Esophagus (tissue), 2 donors: Measurements from ENCODE around the gene DMGDH. TPM values are rescaled to one million over a fixed set of nuclear protein-coding genes. Genes with fewer than 3 reads are reported as not detected.

ENCODE experiments used
- H3K27ac ChIP-seq, 2 donors: one replicate each; pipeline ENCODE4 v1.5.1; 2013; ENCODE audit warnings: low read depth in 2 of 2, mild to moderate bottlenecking in 2 of 2, inconsistent platforms in 1 of 2, low read length in 1 of 2, moderate library complexity in 1 of 2
- H3K27me3 ChIP-seq, 2 donors: one replicate each; pipeline ENCODE4 v1.6.1; 2013; ENCODE audit warnings: low read length in 2 of 2, control low read depth in 1 of 2, mild to moderate bottlenecking in 1 of 2; ENCODE audit not compliant: insufficient read depth in 2 of 2, control insufficient read depth in 1 of 2
- H3K36me3 ChIP-seq, 2 donors: one replicate each; pipeline ENCODE4 v1.6.1; 2013; ENCODE audit warnings: low read length in 1 of 2; ENCODE audit not compliant: control insufficient read depth in 2 of 2, insufficient read depth in 2 of 2
- H3K4me1 ChIP-seq, 2 donors: one replicate each; pipeline ENCODE4 v1.6.1; 2013; ENCODE audit warnings: low read length in 1 of 2; ENCODE audit not compliant: control insufficient read depth in 2 of 2, insufficient read depth in 2 of 2
- H3K4me3 ChIP-seq, 2 donors: one replicate each; pipeline ENCODE4 v1.5.1; 2013; ENCODE audit warnings: low read length in 2 of 2, mild to moderate bottlenecking in 2 of 2, low read depth in 1 of 2, moderate library complexity in 1 of 2
- H3K9me3 ChIP-seq, 2 donors: one replicate each; pipeline ENCODE4 v1.6.1; 2013; ENCODE audit warnings: mild to moderate bottlenecking in 2 of 2, low read depth in 1 of 2, low read length in 1 of 2, moderate library complexity in 1 of 2; ENCODE audit not compliant: control insufficient read depth in 2 of 2, insufficient read depth in 1 of 2
- WGBS, 2 donors: extraction: QIAGEN DNeasy Blood & Tissue Kit; methylation state at CpG; one replicate each; pipeline ENCODE4 v1.1.7; 2013; 5-methylcytosine and 5-hydroxymethylcytosine counted together
- polyA plus RNA-seq, 2 donors: library from polyadenylated mRNA; stranded (reverse); fragments of 200-250 nt; gene quantifications; one replicate each; pipeline ENCODE4 v1.2.3, GENCODE V29; 2013
- donor health status: healthy with polysubstance abuse.
- donor health status: Bipolar disorder and iron deficiency.

Gene DMGDH
- polyA plus RNA-seq, 2 donors: 0.14 to 0.33 TPM

- 87 to 95% methylated on average over 2 of the region's 2 CpGs for WGBS, 2 donors
- Histone ChIP-seq H3K9me3 (no peaks in the 10 kb centered on the region), H3K27ac (no peak overlapping the region), H3K27me3 (no peaks in the 10 kb centered on the region), H3K4me3 (no peak overlapping the region), H3K4me1 (no peaks in the 10 kb centered on the region), H3K36me3 (no peaks in the 10 kb centered on the region)
Measured at GRCh38 chr5:79105868-79106267, 36.4 kb upstream of the DMGDH start.

- Histone ChIP-seq H3K9me3 (no peaks in the 10 kb centered on the region), H3K4me3 (no peak overlapping the region), H3K4me1 (no peaks in the 10 kb centered on the region), H3K27ac (no peak overlapping the region), H3K27me3 (no peaks in the 10 kb centered on the region), H3K36me3 (no peaks in the 10 kb centered on the region)
- 59 to 60% methylated on average over 3 of the region's 3 CpGs for WGBS, 2 donors
Measured at GRCh38 chr5:79093762-79094161, 24.3 kb upstream of the DMGDH start.

- Histone ChIP-seq H3K9me3 (no peaks in the 10 kb centered on the region), H3K27me3 (no peaks in the 10 kb centered on the region), H3K36me3 (no peaks in the 10 kb centered on the region), H3K27ac (no peak overlapping the region), H3K4me3 (no peak overlapping the region), H3K4me1 (no peaks in the 10 kb centered on the region)
- 62 to 68% methylated on average over 3 of the region's 3 CpGs for WGBS, 2 donors
Measured at GRCh38 chr5:79091064-79091463, 21.6 kb upstream of the DMGDH start.

- Histone ChIP-seq H3K36me3 (no peaks in the 10 kb centered on the region), H3K27me3 (no peaks in the 10 kb centered on the region), H3K4me3 (no peak overlapping the region), H3K4me1 (no peaks in the 10 kb centered on the region), H3K9me3 (no peaks in the 10 kb centered on the region), H3K27ac (no peak overlapping the region)
- 73 to 75% methylated on average over 4 of the region's 4 CpGs for WGBS, 2 donors
Measured at GRCh38 chr5:79088507-79088906, 19.0 kb upstream of the DMGDH start.

- Histone ChIP-seq H3K4me3 (no peak overlapping the region), H3K9me3 (no peaks in the 10 kb centered on the region), H3K36me3 (no peaks in the 10 kb centered on the region), H3K27me3 (no peaks in the 10 kb centered on the region), H3K4me1 (no peaks in the 10 kb centered on the region), H3K27ac (no peak overlapping the region)
- WGBS, 2 donors: 69 to 71% methylated on average over 2 of the region's 2 CpGs
Measured at GRCh38 chr5:79086116-79086515, 16.6 kb upstream of the DMGDH start.

GRCh38 chr5:79081779-79082178 lies 12.3 kb upstream of the DMGDH start:
- Histone ChIP-seq H3K4me3 (no peak overlapping the region), H3K36me3 (no peaks in the 10 kb centered on the region), H3K27ac (no peak overlapping the region), H3K9me3 (no peaks in the 10 kb centered on the region), H3K4me1 (no peaks in the 10 kb centered on the region), H3K27me3 (no peaks in the 10 kb centered on the region)
- 88% methylated on average over 5 of the region's 5 CpGs for WGBS, 2 donors

GRCh38 chr5:79080804-79081203 lies 11.3 kb upstream of the DMGDH start:
- H3K36me3 ChIP-seq: no peaks in the 10 kb centered on the region
- H3K9me3 ChIP-seq: no peaks in the 10 kb centered on the region
- no peak overlapping the region for H3K27ac ChIP-seq
- no peaks in the 10 kb centered on the region for H3K27me3 ChIP-seq
- 88 to 91% methylated on average over 2 of the region's 2 CpGs for WGBS, 2 donors
- H3K4me1 ChIP-seq: no peaks in the 10 kb centered on the region
- no peak overlapping the region for H3K4me3 ChIP-seq

GRCh38 chr5:79077680-79078365 lies 8.3 kb upstream of the DMGDH start:
- Histone ChIP-seq H3K9me3 (peaks cover 0 to 3% of the 10 kb centered on the region in 2 donors), H3K36me3 (no peaks in the 10 kb centered on the region), H3K4me3 (no peak overlapping the region), H3K4me1 (no peaks in the 10 kb centered on the region), H3K27me3 (no peaks in the 10 kb centered on the region), H3K27ac (peak overlapping the region in 1 of 2 donors; percentile 9)
- WGBS, 2 donors: 55 to 61% methylated on average over 3 of the region's 3 CpGs

GRCh38 chr5:79076819-79077218 lies 7.3 kb upstream of the DMGDH start:
- Histone ChIP-seq H3K4me3 (no peak overlapping the region), H3K36me3 (no peaks in the 10 kb centered on the region), H3K9me3 (peaks cover 0 to 3% of the 10 kb centered on the region in 2 donors), H3K27me3 (no peaks in the 10 kb centered on the region), H3K4me1 (no peaks in the 10 kb centered on the region), H3K27ac (no peak overlapping the region)
- WGBS, 2 donors: 68 to 70% methylated on average over 4 of the region's 4 CpGs

GRCh38 chr5:79075646-79076426 lies 6.4 kb upstream of the DMGDH start:
- 83 to 85% methylated on average over 11 of the region's 11 CpGs for WGBS, 2 donors

More at GRCh38 chr5:79075646-79076426, 6.4 kb upstream of the DMGDH start:
- H3K4me3 ChIP-seq: no peak overlapping the region
- H3K36me3 ChIP-seq: no peaks in the 10 kb centered on the region
- no peak overlapping the region for H3K27ac ChIP-seq
- no peaks in the 10 kb centered on the region for H3K4me1 ChIP-seq
- no peaks in the 10 kb centered on the region for H3K27me3 ChIP-seq
- peaks cover 0 to 3% of the 10 kb centered on the region in 2 donors for H3K9me3 ChIP-seq
